GM12872 (cell line): ENCODE data around the gene ADPRHL1.

Experiments
- TF ChIP-seq, protein P1 (sequence below): IDR thresholded peaks from 3 replicates; pipeline ENCODE4 v1.5.1; 2011; ENCODE audit warnings: low read depth, mild to moderate bottlenecking, low read length, moderate library complexity; ENCODE audit not compliant: insufficient read depth

Gene ADPRHL1

DNA sequence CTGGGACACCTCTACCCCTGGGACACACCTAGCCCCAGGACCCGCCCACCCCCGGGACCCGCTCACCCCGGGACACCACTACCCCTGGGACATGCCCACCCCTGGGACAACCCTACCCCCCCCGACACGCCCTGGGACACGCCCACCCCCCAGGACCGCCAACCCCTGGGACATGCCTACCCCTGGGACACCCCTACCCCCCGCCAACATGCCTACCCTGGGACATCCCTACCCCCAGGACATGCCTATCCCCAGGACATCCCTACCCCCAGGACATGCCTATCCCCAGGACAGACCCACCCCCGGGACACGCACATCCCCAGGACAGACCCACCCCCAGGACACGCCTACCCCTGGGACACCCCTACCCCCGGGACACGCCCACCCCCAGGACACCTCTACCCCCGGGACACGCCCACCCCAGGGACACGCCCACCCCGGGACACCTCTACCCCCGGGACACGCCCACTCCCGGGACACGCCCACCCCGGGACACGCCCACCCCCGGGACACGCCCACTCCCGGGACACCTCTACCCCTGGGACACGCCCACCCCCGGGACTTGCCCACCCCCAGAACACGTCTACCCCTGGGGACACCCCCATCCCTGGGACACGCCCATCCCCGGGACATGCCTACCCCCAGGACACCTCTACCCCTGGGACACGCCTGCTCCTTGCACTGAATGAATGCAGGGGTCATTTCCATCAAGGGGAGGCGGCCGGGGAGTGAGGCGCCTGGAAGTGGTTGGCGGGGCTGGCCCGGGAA lies 32.3 kb downstream of the ADPRHL1 start:
- TF ChIP-seq, protein P1, sequence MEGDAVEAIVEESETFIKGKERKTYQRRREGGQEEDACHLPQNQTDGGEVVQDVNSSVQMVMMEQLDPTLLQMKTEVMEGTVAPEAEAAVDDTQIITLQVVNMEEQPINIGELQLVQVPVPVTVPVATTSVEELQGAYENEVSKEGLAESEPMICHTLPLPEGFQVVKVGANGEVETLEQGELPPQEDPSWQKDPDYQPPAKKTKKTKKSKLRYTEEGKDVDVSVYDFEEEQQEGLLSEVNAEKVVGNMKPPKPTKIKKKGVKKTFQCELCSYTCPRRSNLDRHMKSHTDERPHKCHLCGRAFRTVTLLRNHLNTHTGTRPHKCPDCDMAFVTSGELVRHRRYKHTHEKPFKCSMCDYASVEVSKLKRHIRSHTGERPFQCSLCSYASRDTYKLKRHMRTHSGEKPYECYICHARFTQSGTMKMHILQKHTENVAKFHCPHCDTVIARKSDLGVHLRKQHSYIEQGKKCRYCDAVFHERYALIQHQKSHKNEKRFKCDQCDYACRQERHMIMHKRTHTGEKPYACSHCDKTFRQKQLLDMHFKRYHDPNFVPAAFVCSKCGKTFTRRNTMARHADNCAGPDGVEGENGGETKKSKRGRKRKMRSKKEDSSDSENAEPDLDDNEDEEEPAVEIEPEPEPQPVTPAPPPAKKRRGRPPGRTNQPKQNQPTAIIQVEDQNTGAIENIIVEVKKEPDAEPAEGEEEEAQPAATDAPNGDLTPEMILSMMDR: no peak

DNA sequence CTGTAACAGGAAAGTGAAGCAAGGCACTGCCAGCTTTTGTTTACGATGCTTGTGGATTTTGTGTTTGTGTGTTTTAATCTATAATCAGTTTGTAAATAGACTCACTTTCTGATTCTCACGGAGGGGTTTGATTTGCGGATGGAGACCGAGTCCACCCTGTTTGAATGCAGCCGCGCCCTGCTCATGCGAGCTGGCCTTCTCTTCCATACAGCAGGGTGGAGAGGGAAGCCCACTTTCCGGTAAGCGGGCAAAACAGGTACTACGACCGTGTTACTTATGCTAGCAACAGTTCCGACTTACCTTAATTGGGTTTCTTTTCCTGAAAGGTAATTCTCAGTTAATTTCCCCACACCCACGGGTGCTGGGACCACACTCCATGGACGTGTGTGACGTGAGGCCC lies 33.1 kb downstream of the ADPRHL1 start:
- TF ChIP-seq, protein P1: no peak

DNA sequence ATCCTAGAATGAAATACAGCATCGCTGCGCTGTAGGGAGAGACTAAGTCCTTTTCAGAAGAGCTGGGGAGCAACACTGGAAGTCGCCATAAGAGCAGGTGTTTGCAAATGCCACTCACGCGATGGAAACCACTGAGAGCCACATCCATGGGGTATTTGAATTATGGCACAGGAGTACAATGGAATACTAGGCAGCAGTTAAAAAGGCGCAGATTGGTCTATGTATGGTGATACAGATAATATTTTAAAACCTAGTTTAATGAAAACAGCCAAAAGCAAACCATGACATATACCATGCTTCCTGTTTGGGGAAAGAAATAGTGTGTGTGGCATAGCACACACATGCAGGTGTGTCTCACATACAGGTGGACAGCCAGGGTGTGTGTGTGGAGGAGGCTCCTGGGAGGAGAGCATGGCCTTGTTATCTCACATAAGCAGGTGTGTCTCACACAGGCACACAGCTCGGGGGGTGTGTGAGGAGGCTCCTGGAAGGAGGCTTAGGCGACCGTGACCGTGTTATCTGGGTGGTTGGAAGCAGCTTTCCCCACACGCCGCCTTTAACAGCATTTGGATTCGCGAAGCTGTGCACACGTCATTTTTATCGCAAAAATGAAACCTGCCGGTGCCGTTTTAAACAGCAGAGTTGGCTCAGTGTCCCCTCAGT lies 33.6 kb downstream of the ADPRHL1 start:
- TF ChIP-seq, protein P1: no peak

DNA sequence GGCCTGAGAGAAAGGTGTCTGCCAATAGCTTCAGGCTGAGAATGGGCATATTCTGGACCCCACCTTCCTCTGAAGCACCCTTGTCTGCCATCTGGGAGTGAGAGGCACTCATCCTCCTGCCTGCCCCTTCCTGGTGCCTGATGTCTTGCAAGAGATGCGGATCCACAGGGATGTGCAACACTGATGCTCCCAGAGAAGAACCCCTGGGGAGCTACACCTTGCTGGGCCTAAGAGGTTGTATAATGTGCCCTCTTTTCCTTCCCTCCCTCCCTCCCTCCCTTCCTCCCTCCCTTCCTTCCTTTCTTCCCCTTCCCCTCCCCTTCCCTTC lies 34.6 kb downstream of the ADPRHL1 start:
- TF ChIP-seq, protein P1: no peak

DNA sequence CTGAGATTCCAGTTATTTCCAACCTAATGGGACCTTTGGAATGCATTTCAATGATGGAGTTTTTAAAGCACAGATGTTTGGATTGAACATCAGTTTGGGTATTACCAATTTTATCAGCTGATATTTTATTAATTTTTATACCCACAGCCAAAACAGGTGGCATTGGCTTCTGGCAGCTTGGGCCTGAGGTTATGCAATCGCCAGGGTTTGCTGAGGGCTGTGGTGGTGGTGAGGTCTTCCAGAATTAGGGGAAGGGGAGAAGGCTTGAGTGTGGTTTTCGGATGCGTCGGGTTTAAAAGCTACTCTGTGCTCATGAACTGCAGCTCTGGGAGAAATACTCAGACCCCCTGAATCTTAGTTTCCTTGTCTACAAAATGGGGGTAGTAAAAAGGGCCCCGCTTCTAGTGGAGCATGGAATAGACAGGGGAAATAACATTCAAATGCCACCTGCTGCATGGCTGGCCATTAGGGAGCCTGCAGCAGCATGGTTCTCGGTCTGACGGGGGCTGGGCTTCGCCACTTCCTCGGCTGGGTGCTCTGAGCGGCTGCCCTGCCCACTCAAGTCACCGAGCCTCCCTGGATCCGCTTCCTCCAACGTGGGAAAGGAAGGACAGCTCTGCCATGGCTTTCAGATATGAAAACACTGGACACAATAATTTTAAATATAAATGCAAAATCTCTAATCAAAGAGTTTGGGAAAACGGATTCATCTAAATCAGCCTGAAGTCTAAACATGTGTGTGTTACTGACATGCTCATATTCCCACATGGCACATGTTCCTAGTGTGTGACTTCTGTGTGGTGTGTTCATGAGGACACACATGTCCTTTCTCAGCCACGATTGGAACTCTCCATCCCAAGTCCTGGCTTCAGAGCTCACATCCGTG lies 35.2 kb downstream of the ADPRHL1 start:
- TF ChIP-seq, protein P1: no peak

DNA sequence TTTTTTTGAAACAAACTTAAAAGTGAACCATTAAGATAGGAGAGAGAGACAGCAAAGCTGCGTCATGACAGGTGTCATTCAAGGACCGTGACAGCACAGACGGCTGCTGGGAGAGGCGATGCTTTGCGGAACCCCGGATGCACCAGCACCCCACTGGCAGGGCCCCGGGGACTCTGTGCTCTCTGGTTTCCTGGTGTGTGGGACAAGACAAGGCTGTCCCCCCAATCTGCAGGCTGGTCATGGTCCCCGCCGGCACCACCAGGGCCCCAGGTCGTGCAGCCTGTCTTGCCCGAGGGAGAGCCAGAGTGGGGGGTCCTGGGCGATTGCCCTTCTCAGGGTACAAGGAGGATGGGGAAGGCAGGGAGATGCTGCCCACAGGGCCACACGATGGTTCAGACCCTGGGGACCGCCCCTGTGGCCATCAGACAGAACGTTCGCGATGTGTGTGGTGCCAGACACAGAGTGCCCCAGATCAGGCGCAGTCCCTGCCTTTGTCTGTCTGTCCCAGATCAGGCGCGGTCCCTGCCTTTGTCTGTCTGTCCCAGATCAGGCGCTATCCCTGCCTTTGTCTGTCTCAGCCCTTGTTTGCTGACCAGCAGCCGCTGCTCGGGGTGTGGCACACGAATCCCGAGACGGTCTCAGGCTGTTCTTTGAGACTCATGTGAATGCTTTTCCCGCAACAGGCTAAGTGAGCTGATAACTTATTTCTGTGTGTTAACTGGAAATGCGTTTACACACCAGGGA lies 36.1 kb downstream of the ADPRHL1 start:
- TF ChIP-seq, protein P1: no peak
